ENCODE data around the gene FSIP1.

DNA sequence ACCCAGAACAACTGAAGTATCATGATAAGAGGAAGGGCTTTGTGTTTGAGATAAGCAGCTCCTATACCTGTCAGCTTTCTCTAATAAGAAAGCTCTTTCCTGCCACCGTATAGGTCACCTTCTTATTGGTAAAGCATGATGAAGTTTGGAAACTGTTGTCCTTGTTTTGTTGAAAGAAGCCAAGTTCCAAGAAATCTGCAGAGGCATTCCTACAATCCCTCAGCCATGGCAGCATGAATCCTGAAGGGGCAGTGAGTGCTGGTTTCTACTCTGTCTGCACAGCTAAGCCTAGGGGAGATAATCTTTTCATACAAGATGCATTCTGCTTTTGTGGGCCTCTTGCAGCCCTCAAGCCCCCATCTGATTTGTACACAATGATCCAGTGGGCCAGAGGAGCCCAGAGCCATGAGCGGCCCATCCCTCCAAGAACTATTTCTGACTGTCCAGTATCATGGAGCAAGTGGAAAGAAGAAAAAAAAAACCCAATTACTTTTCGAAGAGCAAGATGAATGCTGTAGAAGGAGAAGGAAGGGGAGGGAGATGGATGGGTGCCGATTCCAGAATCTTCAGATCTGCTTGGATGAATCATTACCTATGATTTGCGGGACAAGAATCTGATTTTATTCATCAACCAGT lies 203.7 kb downstream of the FSIP1 start:
- TF ChIP-seq, protein P1, sequence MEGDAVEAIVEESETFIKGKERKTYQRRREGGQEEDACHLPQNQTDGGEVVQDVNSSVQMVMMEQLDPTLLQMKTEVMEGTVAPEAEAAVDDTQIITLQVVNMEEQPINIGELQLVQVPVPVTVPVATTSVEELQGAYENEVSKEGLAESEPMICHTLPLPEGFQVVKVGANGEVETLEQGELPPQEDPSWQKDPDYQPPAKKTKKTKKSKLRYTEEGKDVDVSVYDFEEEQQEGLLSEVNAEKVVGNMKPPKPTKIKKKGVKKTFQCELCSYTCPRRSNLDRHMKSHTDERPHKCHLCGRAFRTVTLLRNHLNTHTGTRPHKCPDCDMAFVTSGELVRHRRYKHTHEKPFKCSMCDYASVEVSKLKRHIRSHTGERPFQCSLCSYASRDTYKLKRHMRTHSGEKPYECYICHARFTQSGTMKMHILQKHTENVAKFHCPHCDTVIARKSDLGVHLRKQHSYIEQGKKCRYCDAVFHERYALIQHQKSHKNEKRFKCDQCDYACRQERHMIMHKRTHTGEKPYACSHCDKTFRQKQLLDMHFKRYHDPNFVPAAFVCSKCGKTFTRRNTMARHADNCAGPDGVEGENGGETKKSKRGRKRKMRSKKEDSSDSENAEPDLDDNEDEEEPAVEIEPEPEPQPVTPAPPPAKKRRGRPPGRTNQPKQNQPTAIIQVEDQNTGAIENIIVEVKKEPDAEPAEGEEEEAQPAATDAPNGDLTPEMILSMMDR (IDR thresholded peaks at IDR 0.05): no peak
- TF ChIP-seq POLR2A (IDR thresholded peaks at IDR 0.05): no peak

Measured in body of pancreas (tissue), 4 donors.